Activated T-cell treated with anti-CD3 and anti-CD28 coated beads for 4 hours (primary cell): ENCODE results near the gene BARX1.
"Not testable (repeated sequence)": the region's sequence is repeated elsewhere in the genome, so short reads cannot be mapped to it uniquely, and the experiment has no call there.

Source experiments
- DNase-seq: peaks from one replicate; pipeline ENCODE4 v3.0.0-alpha.2; 2020

BARX1 gene

DNA sequence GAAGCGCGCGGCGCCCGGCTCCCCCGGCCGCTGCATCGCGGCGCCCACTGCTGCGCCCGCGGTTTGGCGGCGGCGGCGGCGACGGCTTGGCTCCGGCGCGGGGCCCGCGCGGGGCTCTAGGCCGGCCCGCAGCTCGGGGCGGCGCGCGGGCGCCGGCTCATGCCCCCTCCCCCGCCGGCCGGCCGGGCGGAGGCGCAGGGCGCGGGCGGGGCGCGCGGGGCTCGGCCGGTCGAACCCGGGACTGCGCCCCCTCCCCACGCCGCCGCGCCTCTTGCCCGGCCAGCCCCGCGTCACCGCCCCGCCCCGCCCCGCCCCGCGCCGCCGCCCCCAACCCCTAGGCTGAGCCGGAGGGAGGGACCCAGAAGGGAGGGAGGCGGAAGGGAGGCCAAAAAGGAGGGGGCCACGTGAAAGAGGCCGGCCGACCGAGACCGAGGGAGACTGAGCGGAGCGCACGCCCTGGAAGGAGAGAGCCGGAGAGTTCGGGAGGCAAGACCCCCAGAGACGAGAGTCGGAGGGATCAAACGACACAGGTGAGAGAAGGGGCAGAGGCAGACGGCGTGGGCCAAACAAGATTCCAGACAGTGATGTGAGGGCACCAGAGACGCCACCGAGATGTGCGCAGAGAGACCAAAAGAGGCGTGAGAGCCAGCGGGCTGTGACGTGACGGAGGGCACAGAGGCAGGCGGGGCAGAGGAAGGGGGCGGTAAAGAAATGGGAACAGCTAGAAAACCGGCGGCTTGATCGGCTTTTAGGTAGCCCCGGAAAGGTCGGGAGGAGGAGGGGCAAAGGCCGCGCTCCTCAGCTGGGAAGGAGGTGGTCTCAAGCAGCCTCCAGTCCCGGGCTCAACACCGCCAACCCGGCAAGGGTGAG is at the start of gene BARX1:
BARX1 (minus strand) TSS at position 245 of the 870 bp plus-strand sequence; CDS start at position 36, 209 bp downstream.
- peak; percentile 19 for DNase-seq

DNA sequence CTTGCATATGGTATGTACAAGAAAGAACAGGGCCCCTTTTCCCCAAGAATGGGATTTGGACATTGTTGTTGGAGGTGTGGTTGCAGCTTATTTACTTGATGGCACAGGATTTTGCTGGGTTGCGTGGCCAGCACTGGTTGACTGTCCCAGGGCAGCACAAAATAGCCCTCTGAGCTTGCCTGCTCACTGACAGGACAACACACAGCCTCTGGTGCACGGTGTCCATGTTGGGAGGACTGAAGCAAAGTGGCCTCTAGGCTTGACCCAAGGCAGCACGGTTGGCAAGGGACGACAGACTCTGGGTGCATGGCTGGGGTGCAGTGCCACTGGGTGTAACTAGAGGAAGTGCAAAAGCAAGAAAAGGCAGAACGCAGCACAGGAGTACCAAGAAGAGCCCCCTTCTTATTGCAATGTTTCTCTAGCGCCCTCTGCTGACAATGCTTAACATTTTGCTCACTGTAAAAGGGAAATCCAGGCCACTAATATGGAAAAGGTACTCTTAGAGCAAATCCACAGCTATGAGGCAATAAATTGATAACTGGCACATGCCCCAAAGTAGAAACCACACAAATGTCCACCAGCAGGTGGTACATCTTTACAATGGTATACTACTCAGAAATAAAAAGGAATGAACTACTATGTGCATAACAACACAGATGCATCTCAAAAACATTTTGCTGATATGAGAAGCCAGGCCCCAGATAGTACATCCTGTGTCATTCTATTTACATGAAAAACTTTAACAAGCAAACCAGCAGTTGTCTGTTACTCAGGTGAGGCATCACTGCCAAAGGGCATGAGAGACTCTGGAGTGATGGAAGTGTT is 47.4 kb upstream of the BARX1 start:
- no peak for DNase-seq

DNA sequence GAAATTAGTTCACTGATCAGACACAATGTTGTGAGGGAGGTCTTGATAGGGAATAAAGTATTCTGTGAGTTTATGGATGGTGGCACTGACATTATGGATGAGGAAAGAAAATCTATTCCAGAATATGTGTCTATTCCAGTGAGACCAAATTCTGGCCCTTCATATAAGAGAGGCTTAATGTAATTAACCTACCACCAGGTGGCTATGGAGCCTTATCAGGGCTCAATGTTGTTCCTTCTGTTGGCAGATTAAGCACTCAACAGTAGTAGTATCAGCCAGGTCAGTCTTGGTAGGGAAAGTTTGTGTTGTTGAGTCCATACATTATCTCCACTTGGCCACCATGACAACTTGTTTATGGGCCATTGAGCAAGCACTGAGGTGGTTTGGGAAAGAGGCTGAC is 41.7 kb upstream of the BARX1 start:
- DNase-seq = no peak

DNA sequence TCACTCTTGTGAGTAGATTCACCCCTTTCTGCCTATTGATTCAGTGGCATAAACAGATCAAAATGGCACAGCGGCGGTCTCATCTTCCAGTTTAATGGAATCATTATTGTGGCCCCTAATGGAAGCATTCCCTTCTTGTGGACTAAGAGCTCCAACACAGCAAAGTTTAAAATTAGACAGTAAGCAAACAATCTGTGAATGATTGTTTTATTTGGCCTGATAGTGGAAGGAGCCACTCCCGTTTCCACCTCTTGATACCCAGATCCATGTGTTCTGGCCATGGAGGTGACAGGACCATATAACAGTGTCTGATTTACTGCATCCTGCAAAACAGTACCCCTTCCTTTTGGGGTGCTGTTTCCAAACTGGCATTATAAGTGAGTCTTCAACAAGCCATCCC is 41.2 kb upstream of the BARX1 start:
- no peak for DNase-seq

DNA sequence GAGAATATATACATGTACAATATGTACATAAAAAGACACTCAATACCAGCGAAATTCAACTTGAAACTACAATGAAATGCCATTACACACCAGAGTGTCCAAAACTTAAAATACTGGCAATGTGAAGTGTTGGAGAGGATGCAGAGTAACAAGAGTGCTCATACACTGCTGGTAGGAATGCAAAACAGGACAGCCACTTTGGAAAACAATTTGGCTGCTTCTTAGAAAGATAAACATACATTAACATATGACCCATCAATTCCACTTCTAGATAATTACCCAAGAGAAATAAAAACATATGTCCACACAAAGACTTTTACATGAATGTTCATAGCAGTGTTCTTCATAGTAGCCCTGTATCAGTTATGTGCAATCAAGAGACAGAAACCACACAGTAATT is 39.4 kb upstream of the BARX1 start:
- no peak for DNase-seq

DNA sequence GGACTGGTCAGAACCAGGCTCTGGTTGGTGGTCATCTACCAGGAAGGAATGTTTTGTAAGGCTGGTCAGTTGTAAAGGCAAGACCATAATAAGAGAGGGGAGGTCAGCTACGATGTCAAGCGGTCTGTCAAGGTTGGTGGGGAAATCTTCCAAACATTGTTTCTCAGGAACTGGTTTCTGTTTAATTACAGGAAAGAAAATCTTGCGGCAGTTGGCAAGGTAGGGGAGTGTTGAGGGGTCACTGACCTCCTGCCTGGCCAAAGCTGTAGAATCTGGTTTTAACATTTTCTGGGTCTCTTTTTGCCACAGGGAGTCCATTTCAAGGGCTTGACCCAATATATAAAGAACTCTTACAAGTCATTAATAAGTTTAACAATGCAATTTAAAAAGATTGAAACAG is 39.0 kb upstream of the BARX1 start:
- no peak for DNase-seq

- no peak for DNase-seq
Measured at GRCh38 chr9:93992830-93993229, 37.7 kb upstream of the BARX1 start.

DNA sequence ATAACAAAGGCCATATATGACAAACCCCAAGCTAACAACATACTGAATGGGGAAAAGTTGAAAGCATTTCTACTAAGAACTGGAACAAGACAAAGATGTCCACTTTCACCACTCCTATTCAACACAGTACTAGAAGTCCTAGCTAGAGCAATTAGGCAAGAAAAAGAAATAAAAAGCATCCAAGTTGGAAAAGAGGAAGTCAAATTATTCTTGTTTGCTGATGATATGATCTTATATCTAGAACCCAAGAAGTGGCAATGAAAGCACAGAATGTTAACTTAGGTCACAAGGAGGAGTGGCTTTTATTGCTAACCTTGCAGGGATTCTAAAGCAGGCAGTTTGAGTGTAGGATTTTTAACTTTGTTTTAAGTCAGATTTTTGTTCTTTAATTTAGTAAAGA is 35.3 kb upstream of the BARX1 start:
- no peak for DNase-seq

- no peak for DNase-seq
Measured at GRCh38 chr9:93988056-93988455, 32.9 kb upstream of the BARX1 start.

DNA sequence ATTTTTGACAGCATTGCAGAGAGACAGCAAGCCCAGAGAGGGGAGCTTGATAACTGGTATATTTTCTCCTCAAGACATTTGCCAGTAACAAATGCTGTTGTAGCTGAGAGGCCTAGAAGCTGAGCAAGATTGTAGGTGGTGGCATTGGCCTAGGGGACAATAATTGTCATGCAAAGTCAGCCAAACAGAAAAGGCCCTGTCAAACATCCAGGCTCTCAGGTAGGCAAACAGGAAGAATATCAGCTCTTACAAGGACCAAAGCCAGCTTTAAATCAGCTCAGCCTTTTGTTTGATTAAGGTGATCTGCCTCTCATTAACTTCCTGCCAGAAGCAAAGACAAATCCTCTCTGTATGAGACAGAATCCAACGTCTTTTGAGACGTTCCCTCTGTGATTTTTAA is 29.7 kb upstream of the BARX1 start:
- DNase-seq = no peak

GRCh38 chr9:93983875-93984274 is 28.7 kb upstream of the BARX1 start:
- DNase-seq = no peak

DNA sequence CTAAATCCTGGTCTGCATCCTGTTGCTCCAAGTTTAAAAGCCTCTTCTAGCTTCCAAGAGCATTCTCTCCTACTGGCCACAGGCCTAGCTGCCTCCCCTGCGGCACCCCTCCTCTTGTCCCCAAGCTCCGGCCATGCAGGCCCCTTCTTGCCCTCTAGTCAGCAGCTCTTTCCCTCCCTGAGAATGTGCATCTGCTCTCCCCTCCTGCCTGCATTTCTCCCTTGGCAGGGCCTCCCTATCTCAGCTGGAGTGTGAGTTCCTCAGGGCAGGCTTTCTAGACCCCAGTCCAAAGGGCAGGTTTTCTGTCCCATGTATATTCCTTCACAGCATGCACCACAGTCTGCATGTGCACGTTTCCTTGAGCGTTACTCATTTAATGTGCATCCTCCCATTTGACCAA is 24.6 kb upstream of the BARX1 start:
- DNase-seq = no peak

DNA sequence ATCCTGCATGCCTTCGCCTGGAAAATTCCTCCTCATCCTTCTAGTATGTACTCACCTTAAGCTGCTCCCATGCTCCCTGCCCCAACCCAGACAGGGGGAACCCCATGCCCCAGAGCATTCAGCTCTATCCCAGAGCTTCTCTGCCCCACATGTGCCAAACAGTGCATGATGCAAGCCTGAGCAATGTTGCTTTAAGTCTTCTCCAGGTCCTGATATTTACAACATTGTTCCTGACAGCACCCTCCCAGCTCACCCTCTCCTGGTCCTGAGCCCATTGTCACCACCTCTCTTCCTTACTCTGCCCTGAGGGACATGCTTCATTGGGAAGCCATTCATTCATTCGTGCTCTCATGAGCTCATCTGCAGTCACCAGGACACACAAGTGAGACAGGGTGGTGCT is 23.4 kb upstream of the BARX1 start:
- DNase-seq = no peak

GRCh38 chr9:93976973-93977372 is 21.8 kb upstream of the BARX1 start:
- no peak for DNase-seq

DNA sequence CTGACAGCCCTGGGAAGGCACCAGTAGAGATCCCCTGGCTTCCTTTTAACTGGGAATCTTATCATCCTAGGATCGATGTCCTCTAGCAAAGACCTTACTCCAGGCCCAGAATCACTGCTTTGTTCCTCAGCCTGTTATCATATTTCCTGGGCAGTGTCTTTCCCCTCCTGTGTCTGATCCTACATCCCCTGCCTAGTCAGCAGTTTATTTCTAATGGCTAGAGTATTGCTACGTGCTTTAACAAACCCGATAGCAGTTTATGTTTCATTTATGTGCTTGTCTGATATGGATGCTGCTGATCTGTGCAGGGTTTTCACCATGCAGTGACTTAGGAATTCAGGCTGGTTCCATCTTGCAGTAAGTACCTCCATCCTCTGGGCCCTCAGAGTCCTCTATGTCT is 20.9 kb upstream of the BARX1 start:
- no peak for DNase-seq

GRCh38 chr9:93975262-93975661 is 20.1 kb upstream of the BARX1 start:
- no peak for DNase-seq

GRCh38 chr9:93974151-93974550 is 19.0 kb upstream of the BARX1 start:
- no peak for DNase-seq

DNA sequence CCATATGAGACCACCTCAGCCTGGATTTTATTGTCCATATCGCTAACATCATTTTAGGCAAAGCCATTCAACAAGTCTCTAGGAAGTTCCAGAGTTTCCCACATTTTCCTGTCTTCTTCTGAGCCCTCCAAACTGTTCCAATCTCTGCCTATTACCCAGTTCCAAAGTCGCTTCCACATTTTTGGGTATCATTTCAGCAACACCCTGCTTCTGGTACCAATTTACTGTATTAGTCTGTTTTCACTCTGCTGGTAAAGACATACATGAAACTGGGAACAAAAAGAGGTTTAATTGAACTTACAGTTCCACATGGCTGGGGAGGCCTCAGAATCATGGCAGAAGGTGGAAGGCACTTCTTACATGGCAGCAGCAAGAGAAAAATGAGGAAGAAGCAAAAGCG is 17.5 kb upstream of the BARX1 start:
- not testable (repeated sequence) for DNase-seq

- no peak for DNase-seq
Measured at GRCh38 chr9:93969328-93969661, 14.1 kb upstream of the BARX1 start.

DNA sequence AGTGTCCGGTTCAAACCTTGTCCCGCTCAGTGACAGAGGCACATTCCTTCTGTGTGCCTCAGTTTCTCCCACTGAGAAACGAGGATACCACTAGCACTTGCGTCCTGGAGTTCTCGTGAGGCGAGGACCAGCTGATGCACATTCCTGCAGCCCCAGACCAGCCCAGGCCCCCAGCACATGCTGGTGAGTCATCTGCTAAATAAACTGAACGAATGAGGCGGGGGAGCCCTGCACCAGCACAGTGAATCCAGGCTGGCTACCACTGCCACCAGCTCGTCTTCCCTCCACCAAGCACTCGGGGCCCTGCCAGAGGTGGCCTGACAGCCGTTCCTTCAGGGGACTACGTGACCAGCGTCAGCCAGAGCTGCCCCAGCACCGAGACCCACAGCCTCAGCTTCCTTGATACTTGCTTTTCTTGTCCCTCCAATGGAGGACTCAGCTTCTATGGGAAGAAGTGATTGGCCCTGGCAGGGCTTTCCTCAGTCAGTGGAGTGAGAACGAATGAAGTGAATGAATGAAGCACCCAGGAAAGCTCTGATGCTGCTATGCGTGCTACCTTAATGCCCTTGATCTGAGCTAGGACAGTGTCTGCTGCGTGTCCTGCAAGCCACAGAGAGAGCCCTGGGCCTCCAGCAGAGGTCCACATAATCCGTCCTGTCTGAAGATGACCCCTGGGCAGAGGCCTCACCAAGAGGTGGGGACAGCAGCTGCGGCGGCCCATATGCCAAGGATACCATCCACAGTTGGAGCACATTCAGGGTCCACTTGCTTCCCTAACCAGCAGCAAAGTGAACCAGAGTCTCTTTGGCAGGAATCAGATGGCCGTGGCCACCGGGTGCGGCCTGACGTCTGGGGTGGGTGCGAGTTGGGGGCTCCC is 13.5 kb upstream of the BARX1 start:
- no peak for DNase-seq

- DNase-seq = no peak
Measured at GRCh38 chr9:93967020-93967803, 12.1 kb upstream of the BARX1 start.

GRCh38 chr9:93965830-93966577 is 10.8 kb upstream of the BARX1 start:
- no peak for DNase-seq
